MM.1S (cell line): ENCODE data around the gene LRRC4B.

Experiments
- DNase-seq: peaks from one replicate; pipeline ENCODE4 v3.0.0-alpha.2; 2015
- H2AFZ ChIP-seq: fragments of 300-600 bp; sonication (generic); 2 replicates; pipeline ENCODE4 v1.6.0; 2016; ENCODE audit warnings: antibody characterized with exemption, low read length
- H3F3A ChIP-seq: fragments of 300-600 bp; sonication (generic); 2 replicates; pipeline ENCODE4 v1.6.1; 2016; ENCODE audit warnings: mild to moderate bottlenecking, antibody characterized with exemption, low read length, moderate library complexity, mixed read lengths; ENCODE audit not compliant: insufficient read depth
- H3K27ac ChIP-seq: fragments of 300-600 bp; sonication (generic); 2 replicates; pipeline ENCODE4 v1.5.1; 2016; ENCODE audit warnings: mild to moderate bottlenecking, low read length
- H3K27me3 ChIP-seq: fragments of 300-600 bp; sonication (generic); replicated peaks from 2 replicates; pipeline ENCODE4 v1.6.0; 2016; ENCODE audit warnings: low read length; ENCODE audit not compliant: insufficient read depth
- H3K36me3 ChIP-seq: fragments of 300-600 bp; sonication (generic); replicated peaks from 2 replicates; pipeline ENCODE4 v1.6.1; 2016; ENCODE audit warnings: mild to moderate bottlenecking, low read length, mixed read lengths; ENCODE audit not compliant: insufficient read depth
- H3K4me1 ChIP-seq: fragments of 300-600 bp; sonication (generic); 2 replicates; pipeline ENCODE4 v1.6.1; 2016; ENCODE audit warnings: low read length, mixed read lengths
- H3K4me2 ChIP-seq: fragments of 300-600 bp; sonication (generic); 2 replicates; pipeline ENCODE4 v1.6.0; 2016; ENCODE audit warnings: low read depth, low read length
- H3K4me3 ChIP-seq: fragments of 300-600 bp; sonication (generic); 2 replicates; pipeline ENCODE4 v1.5.1; 2016; ENCODE audit warnings: low read length, mixed read lengths
- H3K79me2 ChIP-seq: fragments of 300-600 bp; sonication (generic); 2 replicates; pipeline ENCODE4 v1.6.1; 2016; ENCODE audit warnings: mixed run types, low read length, mixed read lengths
- H3K9ac ChIP-seq: fragments of 300-600 bp; sonication (generic); 2 replicates; pipeline ENCODE4 v1.6.1; 2016; ENCODE audit warnings: low read length, mixed read lengths
- H3K9me2 ChIP-seq: fragments of 300-600 bp; sonication (generic); replicated peaks from 2 replicates; pipeline ENCODE4 v1.6.1; 2016; ENCODE audit warnings: mild to moderate bottlenecking, low read length, mixed read lengths; ENCODE audit not compliant: insufficient read depth
- H3K9me3 ChIP-seq: fragments of 300-600 bp; sonication (generic); replicated peaks from 2 replicates; pipeline ENCODE4 v1.6.1; 2016; ENCODE audit warnings: mild to moderate bottlenecking, low read length, mixed read lengths; ENCODE audit not compliant: insufficient read depth
- H4K20me1 ChIP-seq: fragments of 300-600 bp; sonication (generic); 2 replicates; pipeline ENCODE4 v1.6.1; 2016; ENCODE audit warnings: mild to moderate bottlenecking, low read length, moderate library complexity, mixed read lengths; ENCODE audit not compliant: insufficient read depth
- CTCF ChIP-seq: fragments of 300-600 bp; sonication (generic); IDR thresholded peaks from 2 replicates; pipeline ENCODE4 v1.5.1; 2016; ENCODE audit warnings: antibody characterized with exemption, low read length, mixed read lengths
- EZH2 ChIP-seq: fragments of 300-600 bp; sonication (generic); optimal IDR thresholded peaks from 2 replicates; pipeline ENCODE3; 2017; ENCODE audit warnings: low read depth, mild to moderate bottlenecking, antibody characterized with exemption, low read length, mixed read lengths
- EZH2phosphoT487 ChIP-seq: fragments of 300-600 bp; sonication (generic); IDR thresholded peaks from 2 replicates; pipeline ENCODE4 v1.6.1; 2018; ENCODE audit warnings: antibody characterized with exemption, low read length

LRRC4B gene

GRCh38 chr19:50569938-50570540 is 1.8 kb upstream of the LRRC4B start:
- no peaks in the 10 kb centered on the region for H3K9me2 ChIP-seq
- no peak for DNase-seq
- H3F3A ChIP-seq: no peaks in the 10 kb centered on the region
- no peaks in the 10 kb centered on the region for H3K36me3 ChIP-seq
- TF ChIP-seq CTCF (no peak), EZH2phosphoT487 (no peak), EZH2 (no peak)
- no peaks in the 10 kb centered on the region for H3K9me3 ChIP-seq
- no peak overlapping the region for H2AFZ ChIP-seq
- H3K4me3 ChIP-seq: no peak overlapping the region
- no peak overlapping the region for H3K9ac ChIP-seq
- no peak overlapping the region for H3K4me2 ChIP-seq
- H3K4me1 ChIP-seq: no peaks in the 10 kb centered on the region
- H4K20me1 ChIP-seq: no peaks in the 10 kb centered on the region
- peaks cover 76% of the 10 kb centered on the region for H3K27me3 ChIP-seq
- H3K79me2 ChIP-seq: no peaks in the 10 kb centered on the region
- H3K27ac ChIP-seq: no peak overlapping the region

GRCh38 chr19:50568728-50569698 is 778 bp upstream of the LRRC4B start:
- no peak overlapping the region for H3K9ac ChIP-seq
- H3K4me1 ChIP-seq: no peaks in the 10 kb centered on the region
- DNase-seq: no peak
- H3K27ac ChIP-seq: no peak overlapping the region
- H3K4me3 ChIP-seq: no peak overlapping the region
- no peaks in the 10 kb centered on the region for H3K36me3 ChIP-seq
- no peaks in the 10 kb centered on the region for H3K79me2 ChIP-seq
- H4K20me1 ChIP-seq: no peaks in the 10 kb centered on the region
- no peak for TF ChIP-seq EZH2
- TF ChIP-seq EZH2phosphoT487: no peak
- TF ChIP-seq CTCF: no peak
- H3K27me3 ChIP-seq: peaks cover 81% of the 10 kb centered on the region
- H3K4me2 ChIP-seq: no peak overlapping the region
- H3F3A ChIP-seq: no peaks in the 10 kb centered on the region
- no peaks in the 10 kb centered on the region for H3K9me2 ChIP-seq
- H3K9me3 ChIP-seq: no peaks in the 10 kb centered on the region
- no peak overlapping the region for H2AFZ ChIP-seq

GRCh38 chr19:50567052-50567841 is 988 bp downstream of the LRRC4B start:
- peaks cover 80% of the 10 kb centered on the region for H3K27me3 ChIP-seq
- no peak overlapping the region for H3K4me3 ChIP-seq
- H2AFZ ChIP-seq: no peak overlapping the region
- no peaks in the 10 kb centered on the region for H3K79me2 ChIP-seq
- no peaks in the 10 kb centered on the region for H3K9me2 ChIP-seq
- H3K4me1 ChIP-seq: no peaks in the 10 kb centered on the region
- no peak for DNase-seq
- H3F3A ChIP-seq: no peaks in the 10 kb centered on the region
- H3K27ac ChIP-seq: no peak overlapping the region
- H3K9ac ChIP-seq: no peak overlapping the region
- no peak for TF ChIP-seq EZH2phosphoT487
- TF ChIP-seq EZH2: no peak
- TF ChIP-seq CTCF: no peak
- no peaks in the 10 kb centered on the region for H4K20me1 ChIP-seq
- no peak overlapping the region for H3K4me2 ChIP-seq
- no peaks in the 10 kb centered on the region for H3K36me3 ChIP-seq
- no peaks in the 10 kb centered on the region for H3K9me3 ChIP-seq
